OCI-LY7 (cell line): ENCODE measurements around the gene WDFY2. TPM values are rescaled to one million over a fixed set of nuclear protein-coding genes. Genes with fewer than 3 reads are reported as not detected.

Experiments used
- BruUV-seq: library from RNA; stranded (reverse); fragments of 400-500 nt; replicated peaks from 2 replicates; lab custom pipeline; 2021; lab: Mats Ljungman, UMichigan
- CTCF ChIA-PET: fragments of 300-600 bp; sonication (Branson Sonifier 250); formaldehyde crosslinking; loops from one replicate; lab custom pipeline; 2022; ENCODE audit warnings: antibody characterized with exemption; ENCODE audit not compliant: unreplicated experiment; lab: Charles Lee
- POLR2A ChIA-PET: fragments of 300-600 bp; sonication (Branson Sonifier 250); formaldehyde crosslinking; loops from one replicate; lab custom pipeline; 2022; ENCODE audit warnings: antibody characterized with exemption; lab: Charles Lee
- DNase-seq: peaks from one replicate; pipeline ENCODE4 v3.0.0-alpha.2; 2015; ENCODE audit warnings: low spot score
- H2AFZ ChIP-seq: fragments of 200-600 bp; sonication (generic), shearing (Covaris generic); 2 replicates; pipeline ENCODE4 v1.6.1; 2014; ENCODE audit warnings: mild to moderate bottlenecking, antibody characterized with exemption, low read length, moderate library complexity
- H3K27ac ChIP-seq: fragments of 200-600 bp; sonication (generic); 2 replicates; pipeline ENCODE4 v1.5.1; 2014; ENCODE audit warnings: mixed run types, low read depth, mild to moderate bottlenecking, moderate library complexity, low read length, inconsistent platforms; ENCODE audit not compliant: poor library complexity, severe bottlenecking
- H3K36me3 ChIP-seq: fragments of 200-600 bp; sonication (generic); 2 replicates; pipeline ENCODE4 v1.6.1; 2014; ENCODE audit warnings: mild to moderate bottlenecking, antibody characterized with exemption, low read length, moderate library complexity, mixed read lengths; ENCODE audit not compliant: insufficient read depth
- H3K4me1 ChIP-seq: fragments of 200-600 bp; sonication (generic); 2 replicates; pipeline ENCODE4 v1.5.1; 2014; ENCODE audit warnings: mild to moderate bottlenecking, low read length; ENCODE audit not compliant: insufficient read depth, poor library complexity, severe bottlenecking
- H3K4me2 ChIP-seq: fragments of 200-600 bp; sonication (generic); 2 replicates; pipeline ENCODE4 v1.6.1; 2014; ENCODE audit warnings: mild to moderate bottlenecking, low read length
- H3K4me3 ChIP-seq: fragments of 200-600 bp; sonication (generic); 2 replicates; pipeline ENCODE4 v1.5.1; 2014; ENCODE audit warnings: mild to moderate bottlenecking, low read depth, low read length; ENCODE audit not compliant: poor library complexity, severe bottlenecking
- H3K79me2 ChIP-seq: fragments of 200-600 bp; sonication (generic); 2 replicates; pipeline ENCODE4 v1.6.1; 2016; ENCODE audit warnings: low read depth, mild to moderate bottlenecking, low read length, moderate library complexity, mixed read lengths; ENCODE audit not compliant: insufficient read depth
- H3K9me2 ChIP-seq: fragments of 200-600 bp; sonication (generic); 2 replicates; pipeline ENCODE4 v1.6.1; 2016; ENCODE audit warnings: mild to moderate bottlenecking, low read length, mixed read lengths; ENCODE audit not compliant: insufficient read depth
- H3K9me3 ChIP-seq: fragments of 200-600 bp; sonication (generic); 2 replicates; pipeline ENCODE4 v1.6.1; 2014; ENCODE audit warnings: mild to moderate bottlenecking, mixed run types, low read length, mixed read lengths
- H4K20me1 ChIP-seq: fragments of 200-600 bp; sonication (generic); 2 replicates; pipeline ENCODE4 v1.6.1; 2014; ENCODE audit warnings: mild to moderate bottlenecking, antibody characterized with exemption, low read length, moderate library complexity, mixed read lengths; ENCODE audit not compliant: insufficient read depth
- CTCF ChIP-seq: fragments of 200-600 bp; sonication (generic); conservative IDR thresholded peaks from 2 replicates; pipeline ENCODE4 v1.5.1; 2014; ENCODE audit warnings: mild to moderate bottlenecking, antibody characterized with exemption, low read length, moderate library complexity, mixed read lengths
- EZH2phosphoT487 ChIP-seq: fragments of 200-600 bp; sonication (generic); IDR thresholded peaks from 2 replicates; pipeline ENCODE4 v1.6.1; 2018; ENCODE audit warnings: low read depth, borderline replicate concordance, mild to moderate bottlenecking, mixed run types, antibody characterized with exemption, low read length, moderate library complexity, mixed read lengths
- intact Hi-C: fragments of 100-400 bp; cut with micrococcal nuclease; formaldehyde crosslinking; loops from one replicate; pipeline ENCODE4 v1.10.0; 2022; ENCODE audit not compliant: unreplicated experiment
- total RNA-seq, 2 experiments: library from RNA; depleted of rRNA in 1 of 2; stranded (reverse); fragments of >200 nt in 1 of 2; shearing (Covaris generic) in 1 of 2; gene quantifications; 2 replicates each; pipeline ENCODE4 v1.2.3, GENCODE V29; 2014 to 2022

The WDFY2 gene
- total RNA-seq, 2 experiments from 2014 or later = 6.4 to 18.1 TPM

GRCh38 chr13:51612867-51613266 is 28.6 kb downstream of the WDFY2 start:
- H3K79me2 ChIP-seq = no peaks in the 10 kb centered on the region
- no peak for DNase-seq
- CTCF ChIA-PET = no interaction called here
- peaks cover 17% of the 10 kb centered on the region for H3K4me1 ChIP-seq
- no TSS peak for BruUV-seq
- H2AFZ ChIP-seq = no peak overlapping the region
- H3K9me2 ChIP-seq = no peaks in the 10 kb centered on the region
- POLR2A ChIA-PET = interaction anchor here (0.6 to 2.7 kb wide), 6 partner anchors 11 to 1151 kb away, joined by 3 to 9 read pairs (median 4); no protein-coding TSS in a partner anchor
- no peak overlapping the region for H3K27ac ChIP-seq
- no peak for TF ChIP-seq CTCF
- TF ChIP-seq EZH2phosphoT487 = no peak
- no peaks in the 10 kb centered on the region; the same call in 1 of the 2 replicates for H3K9me3 ChIP-seq
- no peak overlapping the region for H3K4me2 ChIP-seq
- H3K4me3 ChIP-seq = no peak overlapping the region
- H3K36me3 ChIP-seq = no peaks in the 10 kb centered on the region
- H4K20me1 ChIP-seq = peaks cover 4% of the 10 kb centered on the region; the same call in 1 of the 2 replicates
- intact Hi-C loops = no loop called here

GRCh38 chr13:51613535-51613934 is 29.3 kb downstream of the WDFY2 start:
- H3K27ac ChIP-seq = no peak overlapping the region
- TF ChIP-seq CTCF (no peak), EZH2phosphoT487 (no peak)
- H3K36me3 ChIP-seq = no peaks in the 10 kb centered on the region
- peaks cover 4% of the 10 kb centered on the region; the same call in 1 of the 2 replicates for H4K20me1 ChIP-seq
- DNase-seq = no peak
- ChIA-PET POLR2A (interaction anchor here (0.6 to 2.7 kb wide), 10 partner anchors 11 to 1152 kb away, joined by 3 to 9 read pairs (median 4); partner anchors contain the start of gene INTS6), CTCF (no interaction called here)
- no TSS peak for BruUV-seq
- H3K4me2 ChIP-seq = no peak overlapping the region
- no peaks in the 10 kb centered on the region; the same call in 1 of the 2 replicates for H3K9me3 ChIP-seq
- H3K4me3 ChIP-seq = no peak overlapping the region
- intact Hi-C loops = no loop called here
- H3K4me1 ChIP-seq = peaks cover 17% of the 10 kb centered on the region
- H2AFZ ChIP-seq = no peak overlapping the region
- H3K9me2 ChIP-seq = no peaks in the 10 kb centered on the region
- no peaks in the 10 kb centered on the region for H3K79me2 ChIP-seq

GRCh38 chr13:51614350-51614786 is 30.1 kb downstream of the WDFY2 start:
- POLR2A ChIA-PET = interaction anchor here (0.6 to 2.7 kb wide), 10 partner anchors 12 to 161 kb away, joined by 3 to 9 read pairs (median 3); partner anchors contain the start of gene INTS6
- TF ChIP-seq CTCF (no peak), EZH2phosphoT487 (no peak)
- Histone ChIP-seq H3K4me2 (peak overlapping the region; percentile 88), H3K27ac (no peak overlapping the region), H3K9me3 (no peaks in the 10 kb centered on the region; the same call in 1 of the 2 replicates), H4K20me1 (peaks cover 4% of the 10 kb centered on the region; the same call in 1 of the 2 replicates), H3K36me3 (no peaks in the 10 kb centered on the region), H3K9me2 (no peaks in the 10 kb centered on the region), H3K79me2 (no peaks in the 10 kb centered on the region), H2AFZ (peak overlapping the region; percentile 46; the same call in 1 of the 2 replicates), H3K4me3 (peak overlapping the region; percentile 46), H3K4me1 (peaks cover 10% of the 10 kb centered on the region)
- peak; percentile 76 for DNase-seq
- intact Hi-C loops = no loop called here
- CTCF ChIA-PET = no interaction called here
- BruUV-seq = no TSS peak
